Activated CD8-positive, alpha-beta T cell treated with anti-CD3 and anti-CD28 coated beads for 36 hours (primary cell): ENCODE measurements around the gene MUC6. TPM values are rescaled to one million over a fixed set of nuclear protein-coding genes. Genes with fewer than 3 reads are reported as not detected.

Experiments
- ATAC-seq: fragments of 200-7000 bp; cut with Tn5 transposase; one replicate; pipeline ENCODE4 v1.10.0; 2021; ENCODE audit warnings: mild to moderate bottlenecking, moderate library complexity
- CTCF ChIA-PET: fragments of 350-600 bp; sonication (Branson Sonifier 250); formaldehyde crosslinking; loops from one replicate; lab custom pipeline; 2021; ENCODE audit warnings: antibody characterized with exemption; lab: Charles Lee
- POLR2A ChIA-PET: fragments of 350-600 bp; sonication (Branson Sonifier 250); formaldehyde crosslinking; loops from one replicate; lab custom pipeline; 2021; ENCODE audit warnings: antibody characterized with exemption; lab: Charles Lee
- DNase-seq: peaks from one replicate; pipeline ENCODE4 v3.0.0-alpha.2; 2020
- H3K27ac Mint-ChIP-seq: one replicate; pipeline ENCODE4 v1.8.0; 2021; ENCODE audit warnings: mild to moderate bottlenecking, mixed read lengths
- H3K27me3 Mint-ChIP-seq: one replicate; pipeline ENCODE4 v1.8.0; 2021; ENCODE audit warnings: mixed read lengths
- H3K36me3 Mint-ChIP-seq: one replicate; pipeline ENCODE4 v1.8.0; 2021; ENCODE audit warnings: low read depth, mixed read lengths
- H3K4me1 Mint-ChIP-seq: one replicate; pipeline ENCODE4 v1.8.0; 2021; ENCODE audit warnings: low read depth, mixed read lengths
- H3K4me3 Mint-ChIP-seq: one replicate; pipeline ENCODE4 v1.8.0; 2021; ENCODE audit warnings: mild to moderate bottlenecking, moderate library complexity, mixed read lengths
- H3K9me3 Mint-ChIP-seq: one replicate; pipeline ENCODE4 v1.8.0; 2021; ENCODE audit warnings: mixed read lengths
- intact Hi-C: fragments of 100-400 bp; cut with micrococcal nuclease; formaldehyde crosslinking; loops from one replicate; pipeline ENCODE4 v1.10.0; 2022
- total RNA-seq, 2 experiments: library from RNA; stranded (reverse); gene quantifications; one replicate each; pipeline ENCODE4 v1.2.3, GENCODE V29; 2021
- TF ChIP-seq, protein P1 (sequence below): fragments of 200-600 bp; IDR thresholded peaks from one replicate; pipeline ENCODE4 v1.8.0; 2022; ENCODE audit warnings: antibody characterized with exemption, mild to moderate bottlenecking

MUC6 gene
- total RNA-seq, 2 experiments from 2014 or later = not detected

DNA sequence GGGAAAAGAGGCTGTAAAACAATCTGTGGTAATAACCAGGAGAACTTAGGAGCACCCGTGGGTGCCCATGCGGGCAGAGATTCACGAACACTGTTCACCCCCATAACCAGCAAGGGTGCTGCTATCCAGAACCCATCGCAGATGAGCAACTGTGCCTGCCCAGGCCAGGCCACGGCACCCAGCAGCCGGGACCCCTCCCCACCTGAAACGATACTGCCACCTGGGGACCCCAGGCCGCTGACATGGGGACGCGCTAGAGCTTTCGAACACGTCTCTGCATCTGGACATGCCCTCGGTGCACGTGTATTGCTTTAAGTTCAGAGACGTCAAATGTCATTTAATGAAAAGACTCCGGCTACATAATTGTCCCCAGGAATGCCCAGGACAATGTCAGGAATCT lies 23.9 kb upstream of the MUC6 start:
- ChIA-PET CTCF (no interaction called here), POLR2A (no interaction called here)
- peaks cover 20% of the 10 kb centered on the region for H3K27me3 Mint-ChIP-seq
- H3K4me1 Mint-ChIP-seq = peaks cover 16% of the 10 kb centered on the region
- H3K9me3 Mint-ChIP-seq = no peaks in the 10 kb centered on the region
- no peaks in the 10 kb centered on the region for H3K36me3 Mint-ChIP-seq
- TF ChIP-seq, protein P1, sequence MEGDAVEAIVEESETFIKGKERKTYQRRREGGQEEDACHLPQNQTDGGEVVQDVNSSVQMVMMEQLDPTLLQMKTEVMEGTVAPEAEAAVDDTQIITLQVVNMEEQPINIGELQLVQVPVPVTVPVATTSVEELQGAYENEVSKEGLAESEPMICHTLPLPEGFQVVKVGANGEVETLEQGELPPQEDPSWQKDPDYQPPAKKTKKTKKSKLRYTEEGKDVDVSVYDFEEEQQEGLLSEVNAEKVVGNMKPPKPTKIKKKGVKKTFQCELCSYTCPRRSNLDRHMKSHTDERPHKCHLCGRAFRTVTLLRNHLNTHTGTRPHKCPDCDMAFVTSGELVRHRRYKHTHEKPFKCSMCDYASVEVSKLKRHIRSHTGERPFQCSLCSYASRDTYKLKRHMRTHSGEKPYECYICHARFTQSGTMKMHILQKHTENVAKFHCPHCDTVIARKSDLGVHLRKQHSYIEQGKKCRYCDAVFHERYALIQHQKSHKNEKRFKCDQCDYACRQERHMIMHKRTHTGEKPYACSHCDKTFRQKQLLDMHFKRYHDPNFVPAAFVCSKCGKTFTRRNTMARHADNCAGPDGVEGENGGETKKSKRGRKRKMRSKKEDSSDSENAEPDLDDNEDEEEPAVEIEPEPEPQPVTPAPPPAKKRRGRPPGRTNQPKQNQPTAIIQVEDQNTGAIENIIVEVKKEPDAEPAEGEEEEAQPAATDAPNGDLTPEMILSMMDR = no peak
- ATAC-seq (no peak), DNase-seq (no peak)
- H3K27ac Mint-ChIP-seq = no peak overlapping the region
- no peak overlapping the region for H3K4me3 Mint-ChIP-seq
- intact Hi-C loops = no loop called here

DNA sequence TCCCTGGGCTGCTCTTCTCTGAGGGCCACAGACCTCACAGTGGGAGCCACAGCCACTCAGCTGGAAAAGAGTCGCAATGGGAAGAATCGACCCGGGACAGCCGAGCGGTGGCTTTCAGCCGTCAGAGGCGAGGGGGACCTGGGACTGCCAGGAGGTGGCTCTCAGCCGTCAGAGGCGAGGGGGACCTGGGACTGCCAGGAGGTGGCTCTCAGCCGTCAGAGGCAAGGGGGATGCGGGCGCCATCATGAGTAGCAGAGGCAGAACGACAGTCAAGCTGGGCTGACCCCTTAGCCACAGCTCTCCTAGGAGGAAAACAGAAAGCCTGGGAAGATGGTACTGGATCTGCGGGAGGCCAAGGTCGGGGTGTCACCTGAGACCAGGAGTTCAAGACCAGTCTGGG lies 23.2 kb upstream of the MUC6 start:
- H3K9me3 Mint-ChIP-seq = no peaks in the 10 kb centered on the region

DNA sequence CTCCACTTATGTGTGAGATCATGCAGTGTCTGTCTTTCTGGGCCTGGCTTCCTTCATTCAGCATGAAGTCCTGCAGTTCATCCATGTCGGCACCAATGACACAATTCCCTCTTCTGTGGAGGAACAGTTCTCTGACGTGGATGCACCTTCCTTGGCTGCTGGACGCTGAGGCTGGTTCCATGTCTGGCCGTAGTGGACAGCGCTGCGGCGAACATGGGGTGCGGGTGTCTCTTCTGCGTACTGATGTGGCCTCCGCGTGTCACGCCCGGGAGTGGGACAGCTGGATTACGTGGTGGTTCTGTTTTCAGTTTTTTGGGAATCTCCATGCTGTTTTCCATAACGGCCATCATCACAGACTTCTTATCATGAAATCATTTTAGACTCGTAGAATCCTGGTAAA lies 21.3 kb upstream of the MUC6 start:
- Mint-ChIP-seq H3K27ac (no peak overlapping the region), H3K36me3 (no peaks in the 10 kb centered on the region), H3K4me3 (no peak overlapping the region), H3K9me3 (no peaks in the 10 kb centered on the region), H3K27me3 (peaks cover 12% of the 10 kb centered on the region), H3K4me1 (peaks cover 3% of the 10 kb centered on the region)
- ChIA-PET POLR2A (interaction anchor here (0.6 kb wide), 1 partner anchor 185 kb away, joined by 3 read pairs; no protein-coding TSS in a partner anchor), CTCF (no interaction called here)
- intact Hi-C loops = no loop called here
- DNase-seq = no peak
- TF ChIP-seq, protein P1 = no peak
- no peak for ATAC-seq

More for the DNA sequence above, 23.2 kb upstream of the MUC6 start:
- POLR2A ChIA-PET = no interaction called here
- intact Hi-C loops = no loop called here
- Mint-ChIP-seq H3K27ac (no peak overlapping the region), H3K27me3 (peaks cover 20% of the 10 kb centered on the region), H3K4me1 (peaks cover 16% of the 10 kb centered on the region), H3K36me3 (no peaks in the 10 kb centered on the region), H3K4me3 (no peak overlapping the region)
- no peak for DNase-seq
- no peak for ATAC-seq
- CTCF ChIA-PET = no interaction called here
- TF ChIP-seq, protein P1 = no peak

DNA sequence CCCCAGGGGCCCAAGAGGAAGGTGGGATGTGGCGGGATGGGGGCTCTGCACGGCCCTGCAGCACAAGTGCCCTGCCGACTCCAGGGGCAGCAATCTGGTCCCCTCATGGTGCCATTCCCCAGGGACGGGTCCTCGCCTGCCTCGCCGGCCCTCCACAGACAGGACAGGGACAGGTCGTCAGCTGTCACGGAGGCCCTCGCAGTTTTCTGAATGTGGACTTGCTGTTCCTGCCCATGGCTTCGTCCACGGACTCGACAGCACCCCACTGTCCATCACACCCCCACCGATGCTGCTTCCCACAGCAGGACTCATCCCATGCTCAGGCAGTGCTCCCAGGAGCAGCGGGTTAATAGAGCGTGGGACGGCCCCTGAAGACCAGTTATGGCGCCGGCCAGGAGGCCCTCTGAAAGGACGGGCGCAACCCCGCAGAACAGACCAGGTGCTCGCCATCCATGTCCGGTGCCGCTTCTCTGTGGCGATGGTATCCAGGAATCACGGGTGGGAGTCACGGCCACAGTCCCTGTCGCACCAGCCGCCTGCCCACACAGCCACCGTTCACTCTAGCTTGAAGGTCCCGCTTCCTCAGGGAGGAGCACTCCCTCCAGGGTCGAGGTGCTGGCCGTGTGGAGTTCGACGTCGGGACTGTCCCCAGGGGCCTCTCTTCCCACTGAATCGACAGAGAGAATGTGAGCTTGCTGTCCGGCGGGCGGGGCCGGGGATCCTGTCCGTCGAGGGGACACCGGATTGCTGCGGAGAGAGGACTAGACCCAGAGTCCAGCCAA lies 19.7 kb upstream of the MUC6 start:
- H3K9me3 Mint-ChIP-seq = no peaks in the 10 kb centered on the region
- intact Hi-C loops = no loop called here
- H3K27me3 Mint-ChIP-seq = peaks cover 7% of the 10 kb centered on the region
- ATAC-seq = no peak
- no peak overlapping the region for H3K4me3 Mint-ChIP-seq
- ChIA-PET CTCF (no interaction called here), POLR2A (no interaction called here)
- no peak overlapping the region for H3K27ac Mint-ChIP-seq
- H3K4me1 Mint-ChIP-seq = no peaks in the 10 kb centered on the region
- DNase-seq = no peak
- TF ChIP-seq, protein P1 = no peak
- H3K36me3 Mint-ChIP-seq = no peaks in the 10 kb centered on the region

DNA sequence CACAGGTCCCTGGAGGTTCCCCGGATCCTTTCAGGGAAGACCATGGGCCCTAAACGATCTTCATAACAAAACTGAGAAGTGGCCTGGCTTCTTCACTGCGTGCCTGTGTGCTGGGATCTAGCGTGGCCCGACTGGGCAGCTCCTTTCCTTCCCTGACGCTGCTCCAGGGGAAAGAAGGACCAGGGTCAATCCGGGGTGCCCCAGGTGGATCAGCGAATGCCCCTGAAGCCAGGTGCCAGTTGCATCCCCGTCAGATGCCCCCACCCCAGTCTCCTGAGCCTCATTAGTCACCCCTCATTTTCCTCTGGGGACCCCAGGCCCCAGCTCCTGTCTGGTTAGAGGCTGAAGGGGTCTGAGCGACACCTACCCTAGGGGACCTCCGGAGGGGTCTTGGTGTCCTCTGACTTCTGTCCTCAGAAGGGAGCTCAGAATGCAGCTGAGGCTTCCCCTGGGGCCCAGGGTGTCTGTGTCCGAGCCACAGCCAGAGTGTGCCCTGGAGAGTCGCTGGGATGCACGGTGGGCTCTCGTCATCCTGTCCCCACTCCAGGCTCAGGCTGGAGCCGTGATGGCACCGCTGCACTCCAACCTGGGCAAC lies 18.7 kb upstream of the MUC6 start:
- ATAC-seq (no peak), DNase-seq (no peak)
- H3K4me1 Mint-ChIP-seq = no peaks in the 10 kb centered on the region
- TF ChIP-seq, protein P1 = no peak
- intact Hi-C loops = no loop called here
- no peaks in the 10 kb centered on the region for H3K9me3 Mint-ChIP-seq
- H3K27me3 Mint-ChIP-seq = peaks cover 9% of the 10 kb centered on the region
- H3K4me3 Mint-ChIP-seq = no peak overlapping the region
- H3K27ac Mint-ChIP-seq = no peak overlapping the region
- ChIA-PET POLR2A (no interaction called here), CTCF (interaction anchor here (0.6 to 4.7 kb wide), 2 partner anchors 10 to 208 kb away, joined by 3 to 46 read pairs; no protein-coding TSS in a partner anchor)
- no peaks in the 10 kb centered on the region for H3K36me3 Mint-ChIP-seq
